ENCODE data around the gene ABRACL.
"Not testable (repeated sequence)": the region's sequence is repeated elsewhere in the genome, so short reads cannot be mapped to it uniquely, and the experiment has no call there.

Gene ABRACL

DNA sequence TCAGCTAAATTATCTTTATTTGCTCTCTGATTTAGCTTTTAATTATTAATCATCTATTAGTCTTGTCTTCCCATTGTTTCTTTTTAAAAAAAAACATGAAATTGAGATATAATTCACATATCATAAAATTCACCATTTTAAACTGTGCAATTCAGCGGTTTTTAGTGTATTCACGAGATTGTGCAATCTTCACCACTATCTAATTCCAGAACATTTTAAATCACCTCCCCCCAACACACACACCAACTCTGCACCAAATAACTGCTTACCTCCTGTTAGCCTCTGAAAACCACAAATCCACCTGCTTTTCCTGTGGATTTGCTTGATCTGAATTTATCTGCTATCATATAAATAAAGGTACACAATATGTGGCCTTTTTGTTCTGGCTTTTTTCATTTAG, 8.8 kb upstream of the ABRACL start:
- TF ChIP-seq, protein P1, sequence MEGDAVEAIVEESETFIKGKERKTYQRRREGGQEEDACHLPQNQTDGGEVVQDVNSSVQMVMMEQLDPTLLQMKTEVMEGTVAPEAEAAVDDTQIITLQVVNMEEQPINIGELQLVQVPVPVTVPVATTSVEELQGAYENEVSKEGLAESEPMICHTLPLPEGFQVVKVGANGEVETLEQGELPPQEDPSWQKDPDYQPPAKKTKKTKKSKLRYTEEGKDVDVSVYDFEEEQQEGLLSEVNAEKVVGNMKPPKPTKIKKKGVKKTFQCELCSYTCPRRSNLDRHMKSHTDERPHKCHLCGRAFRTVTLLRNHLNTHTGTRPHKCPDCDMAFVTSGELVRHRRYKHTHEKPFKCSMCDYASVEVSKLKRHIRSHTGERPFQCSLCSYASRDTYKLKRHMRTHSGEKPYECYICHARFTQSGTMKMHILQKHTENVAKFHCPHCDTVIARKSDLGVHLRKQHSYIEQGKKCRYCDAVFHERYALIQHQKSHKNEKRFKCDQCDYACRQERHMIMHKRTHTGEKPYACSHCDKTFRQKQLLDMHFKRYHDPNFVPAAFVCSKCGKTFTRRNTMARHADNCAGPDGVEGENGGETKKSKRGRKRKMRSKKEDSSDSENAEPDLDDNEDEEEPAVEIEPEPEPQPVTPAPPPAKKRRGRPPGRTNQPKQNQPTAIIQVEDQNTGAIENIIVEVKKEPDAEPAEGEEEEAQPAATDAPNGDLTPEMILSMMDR (IDR thresholded peaks at IDR 0.05; ENCODE audit: low read depth, low read length, missing control alignments), result no peak
- no peak for DNase-seq (ENCODE audit: extremely low read depth, low read depth)
- no peak overlapping the region for H3K4me3 ChIP-seq (replicated peaks; ENCODE audit: low read depth, low read length)

DNA sequence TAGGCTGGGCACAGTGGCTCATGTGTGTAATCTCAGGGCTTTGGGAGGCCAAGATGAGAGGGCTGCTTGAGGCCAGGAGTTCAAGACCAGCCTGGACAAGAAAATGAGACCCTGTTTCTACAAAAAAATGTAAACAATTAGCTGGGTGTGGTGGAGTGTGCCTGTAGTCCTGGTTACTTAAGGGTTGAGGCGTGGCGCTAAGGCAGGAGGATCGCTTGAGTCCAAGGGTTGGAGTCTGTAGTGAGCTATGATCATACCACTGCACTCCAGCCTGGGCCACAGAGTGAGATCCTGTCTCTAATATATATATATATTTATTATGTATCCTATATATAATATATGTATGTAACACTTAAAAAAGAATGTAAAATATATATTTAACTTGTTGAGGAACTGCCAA, 7.9 kb upstream of the ABRACL start:
- TF ChIP-seq, protein P1 (IDR thresholded peaks at IDR 0.05; ENCODE audit: low read depth, low read length, missing control alignments), result no peak
- no peak for DNase-seq (ENCODE audit: extremely low read depth, low read depth)
- no peak overlapping the region for H3K4me3 ChIP-seq (replicated peaks; ENCODE audit: low read depth, low read length)

GRCh38 chr6:139025416-139025815, 3.1 kb upstream of the ABRACL start:
- not testable (repeated sequence) for H3K4me3 ChIP-seq (replicated peaks; ENCODE audit: low read depth, low read length); DNase-seq (ENCODE audit: extremely low read depth, low read depth)

DNA sequence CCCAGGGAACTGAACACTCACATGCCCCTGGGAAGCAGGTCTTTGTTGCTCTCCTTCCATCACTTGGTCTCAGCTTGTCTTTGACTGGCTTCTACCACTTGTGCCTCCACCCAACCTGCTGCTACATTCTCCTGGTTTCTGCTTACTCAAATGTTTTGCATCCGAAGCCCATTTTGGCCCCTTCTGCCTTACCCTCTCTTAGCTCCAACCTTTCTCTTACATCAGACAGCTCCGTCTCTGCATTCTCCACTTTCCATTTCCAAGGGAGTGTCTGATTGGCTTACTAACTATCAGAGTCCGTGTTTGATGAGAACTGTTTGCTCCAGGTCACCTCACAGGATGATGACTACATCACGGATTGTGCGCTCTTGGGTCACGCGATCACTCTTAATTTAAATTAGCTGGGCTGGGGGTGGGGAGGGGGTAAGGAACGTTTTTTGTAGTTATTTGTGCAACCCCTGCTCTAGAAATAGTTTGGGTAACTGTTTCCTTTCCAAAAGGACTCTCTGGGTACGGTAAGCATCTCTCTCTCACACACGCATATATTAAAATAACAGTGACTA, 844 bp upstream of the ABRACL start:
- TF ChIP-seq, protein P1 (IDR thresholded peaks at IDR 0.05; ENCODE audit: low read depth, low read length, missing control alignments), result no peak
- peak overlapping the region; percentile 81 for H3K4me3 ChIP-seq (replicated peaks; ENCODE audit: low read depth, low read length)
- DNase-seq (ENCODE audit: extremely low read depth, low read depth), result no peak

DNA sequence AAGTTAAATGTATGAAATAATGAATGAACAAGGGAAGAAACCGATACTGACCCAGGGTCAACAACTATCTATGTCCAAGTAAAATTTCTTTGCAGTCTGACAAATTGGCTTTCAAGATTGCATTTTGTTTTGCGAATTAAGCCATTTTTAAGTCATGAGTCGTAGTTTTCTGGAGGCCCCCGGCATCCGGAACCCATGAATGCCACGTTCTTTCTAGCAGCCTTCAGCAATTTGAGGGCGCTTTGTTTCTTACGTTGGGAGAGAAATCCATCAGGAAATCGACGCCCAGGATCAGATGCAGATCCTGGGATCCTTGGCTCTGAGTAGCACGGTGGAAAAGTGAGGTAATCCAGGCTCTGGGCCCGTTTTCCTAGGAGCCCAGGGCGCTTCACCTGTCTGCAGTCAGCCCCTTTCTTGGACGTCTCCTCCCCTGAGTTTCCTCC, 309 bp upstream of the ABRACL start:
- TF ChIP-seq, protein P1 (IDR thresholded peaks at IDR 0.05; ENCODE audit: low read depth, low read length, missing control alignments), result no peak
- peak overlapping the region; percentile 81 for H3K4me3 ChIP-seq (replicated peaks; ENCODE audit: low read depth, low read length)
- DNase-seq (ENCODE audit: extremely low read depth, low read depth), result no peak

GRCh38 chr6:139029470-139030227, 1.1 kb downstream of the ABRACL start:
- peak overlapping the region; percentile 81 for H3K4me3 ChIP-seq (replicated peaks; ENCODE audit: low read depth, low read length)
- no peak for DNase-seq (ENCODE audit: extremely low read depth, low read depth)
- TF ChIP-seq, protein P1 (IDR thresholded peaks at IDR 0.05; ENCODE audit: low read depth, low read length, missing control alignments), result no peak

- DNase-seq (ENCODE audit: extremely low read depth, low read depth), result no peak
- peak overlapping the region; percentile 81 for H3K4me3 ChIP-seq (replicated peaks; ENCODE audit: low read depth, low read length)
- TF ChIP-seq, protein P1 (IDR thresholded peaks at IDR 0.05; ENCODE audit: low read depth, low read length, missing control alignments), result no peak
Observed at GRCh38 chr6:139030228-139030963, 1.9 kb downstream of the ABRACL start.
